HG02571 (cell line): ENCODE data around the gene NTSR1.

Experiments
- ATAC-seq: cut with Tn5 transposase; IDR thresholded peaks from one replicate; pipeline ENCODE4 v1.9.1; 2021; ENCODE audit warnings: mild to moderate bottlenecking, moderate library complexity; ENCODE audit not compliant: unreplicated experiment

NTSR1 gene

GRCh38 chr20:62723768-62724450 is 15.3 kb downstream of the NTSR1 start:
- ATAC-seq: no peak

GRCh38 chr20:62724692-62725595 is 16.3 kb downstream of the NTSR1 start:
- no peak for ATAC-seq

- ATAC-seq: no peak
Observed at GRCh38 chr20:62725596-62726268, 17.1 kb downstream of the NTSR1 start.

GRCh38 chr20:62726276-62726675 is 17.6 kb downstream of the NTSR1 start:
- ATAC-seq: no peak

GRCh38 chr20:62726716-62727583 is 18.3 kb downstream of the NTSR1 start:
- ATAC-seq: no peak

- ATAC-seq: no peak
Observed at GRCh38 chr20:62727584-62728027, 19.0 kb downstream of the NTSR1 start.

GRCh38 chr20:62728028-62728780 is 19.6 kb downstream of the NTSR1 start:
- ATAC-seq: no peak

GRCh38 chr20:62728781-62729300 is 20.2 kb downstream of the NTSR1 start:
- ATAC-seq: no peak

- no peak for ATAC-seq
Observed at GRCh38 chr20:62730481-62730880, 21.8 kb downstream of the NTSR1 start.

GRCh38 chr20:62732031-62732760 is 23.6 kb downstream of the NTSR1 start:
- no peak for ATAC-seq

- no peak for ATAC-seq
Observed at GRCh38 chr20:62732842-62733525, 24.3 kb downstream of the NTSR1 start.

- no peak for ATAC-seq
Observed at GRCh38 chr20:62733526-62733842, 24.8 kb downstream of the NTSR1 start.

GRCh38 chr20:62733891-62734290 is 25.3 kb downstream of the NTSR1 start:
- ATAC-seq: no peak

- no peak for ATAC-seq
Observed at GRCh38 chr20:62734326-62734725, 25.7 kb downstream of the NTSR1 start.

- ATAC-seq: no peak
Observed at GRCh38 chr20:62734881-62735280, 26.2 kb downstream of the NTSR1 start.

GRCh38 chr20:62735331-62735821 is 26.7 kb downstream of the NTSR1 start:
- ATAC-seq: no peak

- no peak for ATAC-seq
Observed at GRCh38 chr20:62736026-62736406, 27.4 kb downstream of the NTSR1 start.

- ATAC-seq: no peak
Observed at GRCh38 chr20:62736407-62737071, 27.9 kb downstream of the NTSR1 start.
